SK-N-SH (cell line): ENCODE data around the gene CRACR2A.

Source experiments
- FOSL2 ChIP-seq: IDR thresholded peaks from 2 replicates; pipeline ENCODE4 v1.4.0; 2012; ENCODE audit warnings: low read depth, mild to moderate bottlenecking, moderate library complexity, borderline replicate concordance
- GABPA ChIP-seq: IDR thresholded peaks from 2 replicates; pipeline ENCODE4 v1.4.0; 2012; ENCODE audit warnings: low read depth, mild to moderate bottlenecking
- JUND ChIP-seq: IDR thresholded peaks from 2 replicates; pipeline ENCODE4 v1.4.0; 2012
- RAD21 ChIP-seq: IDR thresholded peaks from 2 replicates; pipeline ENCODE4 v1.6.1; 2012; ENCODE audit warnings: mild to moderate bottlenecking, low read length
- RFX5 ChIP-seq: IDR thresholded peaks from 2 replicates; pipeline ENCODE4 v1.6.1; 2012; ENCODE audit warnings: mild to moderate bottlenecking, improper control_type of control experiment, low read length
- SMC3 ChIP-seq: IDR thresholded peaks from 2 replicates; pipeline ENCODE4 v1.6.1; 2012; ENCODE audit warnings: low read depth, low read length, improper control_type of control experiment
- TAF1 ChIP-seq: IDR thresholded peaks from 2 replicates; pipeline ENCODE4 v1.6.1; 2012; ENCODE audit warnings: low read depth, mild to moderate bottlenecking, low read length, moderate library complexity, borderline replicate concordance
- TF ChIP-seq, protein P1 (sequence below): fragments of 200-600 bp; sonication (generic); IDR thresholded peaks from 2 replicates; pipeline ENCODE4 v1.6.1; 2017; ENCODE audit warnings: antibody characterized with exemption, mild to moderate bottlenecking, moderate library complexity
- TF ChIP-seq, protein P2 (sequence below): IDR thresholded peaks from 2 replicates; pipeline ENCODE4 v1.4.0; 2012; ENCODE audit warnings: low read depth

DNA sequence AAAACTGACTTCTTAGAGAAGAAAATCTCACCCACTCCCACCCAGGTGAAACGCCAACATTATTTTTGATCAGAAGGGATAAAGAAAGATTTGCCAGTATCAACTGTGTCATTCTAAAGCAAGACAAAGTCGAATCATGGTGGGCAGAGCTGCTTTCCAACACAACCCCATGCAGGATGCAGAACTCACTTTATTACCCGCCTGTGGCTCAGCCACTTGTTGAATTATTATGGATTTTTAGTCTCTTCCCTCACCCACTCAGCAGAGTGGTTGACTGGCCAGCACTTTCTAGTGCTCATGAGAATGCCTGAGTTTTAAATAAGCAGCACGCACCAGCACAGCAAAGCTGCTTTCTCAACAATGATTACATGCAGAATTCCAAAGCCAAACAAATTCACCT lies 32.1 kb downstream of the CRACR2A start:
- TF ChIP-seq GABPA: no peak
- TF ChIP-seq JUND: no peak
- TF ChIP-seq, protein P1, sequence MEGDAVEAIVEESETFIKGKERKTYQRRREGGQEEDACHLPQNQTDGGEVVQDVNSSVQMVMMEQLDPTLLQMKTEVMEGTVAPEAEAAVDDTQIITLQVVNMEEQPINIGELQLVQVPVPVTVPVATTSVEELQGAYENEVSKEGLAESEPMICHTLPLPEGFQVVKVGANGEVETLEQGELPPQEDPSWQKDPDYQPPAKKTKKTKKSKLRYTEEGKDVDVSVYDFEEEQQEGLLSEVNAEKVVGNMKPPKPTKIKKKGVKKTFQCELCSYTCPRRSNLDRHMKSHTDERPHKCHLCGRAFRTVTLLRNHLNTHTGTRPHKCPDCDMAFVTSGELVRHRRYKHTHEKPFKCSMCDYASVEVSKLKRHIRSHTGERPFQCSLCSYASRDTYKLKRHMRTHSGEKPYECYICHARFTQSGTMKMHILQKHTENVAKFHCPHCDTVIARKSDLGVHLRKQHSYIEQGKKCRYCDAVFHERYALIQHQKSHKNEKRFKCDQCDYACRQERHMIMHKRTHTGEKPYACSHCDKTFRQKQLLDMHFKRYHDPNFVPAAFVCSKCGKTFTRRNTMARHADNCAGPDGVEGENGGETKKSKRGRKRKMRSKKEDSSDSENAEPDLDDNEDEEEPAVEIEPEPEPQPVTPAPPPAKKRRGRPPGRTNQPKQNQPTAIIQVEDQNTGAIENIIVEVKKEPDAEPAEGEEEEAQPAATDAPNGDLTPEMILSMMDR: no peak
- no peak for TF ChIP-seq FOSL2
- no peak for TF ChIP-seq RFX5
- no peak for TF ChIP-seq TAF1
- TF ChIP-seq, protein P2, sequence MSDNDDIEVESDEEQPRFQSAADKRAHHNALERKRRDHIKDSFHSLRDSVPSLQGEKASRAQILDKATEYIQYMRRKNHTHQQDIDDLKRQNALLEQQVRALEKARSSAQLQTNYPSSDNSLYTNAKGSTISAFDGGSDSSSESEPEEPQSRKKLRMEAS: no peak
- no peak for TF ChIP-seq RAD21
- TF ChIP-seq SMC3: no peak
